NCI-H2029 (cell line): ENCODE data around the gene CEP83.

ENCODE experiments used
- DNase-seq: peaks from one replicate; lab custom pipeline; 2025; lab: John Stamatoyannopoulos, UW

The CEP83 gene

DNA sequence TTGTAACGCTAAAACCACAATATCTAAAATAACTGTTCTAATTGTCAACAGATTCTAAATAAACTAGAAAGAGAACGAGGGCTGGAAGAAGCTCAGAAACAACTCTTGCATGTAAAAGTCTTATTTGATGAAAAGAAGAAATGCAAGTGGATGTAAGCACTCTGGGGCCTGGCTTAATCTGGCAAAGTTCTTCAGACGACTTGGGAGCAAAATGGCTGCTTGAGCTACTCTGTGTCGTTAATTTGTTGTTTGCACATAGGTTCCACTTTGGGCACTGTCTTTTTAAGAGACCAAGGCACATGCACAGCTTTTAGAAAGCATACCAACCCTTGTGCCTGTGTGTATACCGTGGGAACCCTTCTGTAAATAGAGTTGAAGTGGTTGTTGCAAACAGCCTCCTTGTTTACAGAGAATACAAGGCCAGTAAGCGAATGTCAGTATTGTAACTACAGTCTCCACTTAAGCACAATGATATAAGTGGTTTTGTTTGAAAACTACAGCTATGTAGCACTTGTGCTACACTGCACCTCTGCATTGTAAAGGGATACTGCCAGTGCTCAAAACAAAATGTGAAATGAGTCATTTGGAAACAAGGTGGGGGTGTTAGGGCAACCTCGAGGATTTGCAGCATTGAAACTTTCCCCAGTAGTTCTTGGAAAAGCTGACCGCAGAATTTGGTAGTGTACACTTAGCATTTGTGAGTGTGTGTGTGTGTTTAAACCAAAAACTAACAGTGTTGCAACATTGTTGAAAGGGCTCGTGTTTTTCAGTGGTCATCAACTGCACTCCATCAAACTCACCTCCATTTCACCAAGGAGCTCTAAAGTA lies 154.3 kb downstream of the CEP83 start:
- peak; percentile 83 for DNase-seq

DNA sequence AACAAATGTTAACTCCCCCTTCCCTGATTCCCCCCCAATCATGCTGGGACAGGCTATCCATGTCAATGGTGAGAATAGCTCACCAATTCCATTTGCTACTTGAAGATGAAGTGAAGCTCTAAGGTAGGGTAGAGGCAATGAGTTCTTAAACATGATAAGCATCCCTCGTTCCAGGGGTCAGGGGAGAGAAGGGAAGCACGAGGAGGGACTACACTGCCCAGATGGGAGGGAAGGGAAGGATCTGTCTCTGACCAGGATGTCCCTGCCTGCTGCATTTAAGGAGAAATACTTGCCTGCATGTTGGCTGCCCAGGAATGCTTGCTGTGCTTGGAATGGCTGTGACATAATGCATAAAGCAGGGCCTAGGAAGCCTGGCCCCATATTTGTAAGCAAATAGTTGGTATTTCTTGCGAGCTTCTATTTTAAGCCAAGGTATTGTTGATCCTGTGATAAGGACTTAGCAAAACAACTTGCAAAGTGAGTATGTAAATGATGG lies 155.1 kb downstream of the CEP83 start:
- DNase-seq = no peak

DNA sequence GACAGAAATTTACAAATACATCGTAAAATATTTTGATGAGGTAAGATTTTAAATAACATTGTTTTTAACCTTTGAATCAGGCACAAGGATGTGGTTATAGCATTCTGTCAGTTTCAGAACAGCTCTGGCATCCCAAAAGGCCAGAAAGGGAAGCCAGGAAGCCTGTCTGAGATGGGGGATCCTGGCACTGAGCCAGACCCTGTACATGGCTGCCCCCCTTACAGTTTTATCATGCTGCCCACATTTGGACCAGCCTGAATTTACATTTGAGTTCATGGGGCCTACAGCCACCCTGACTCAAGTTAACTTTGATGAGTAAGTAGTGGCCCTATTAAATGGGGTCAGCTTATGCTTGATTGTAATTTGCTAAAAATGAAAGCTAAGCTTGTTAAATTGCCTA lies 155.7 kb downstream of the CEP83 start:
- no peak for DNase-seq

DNA sequence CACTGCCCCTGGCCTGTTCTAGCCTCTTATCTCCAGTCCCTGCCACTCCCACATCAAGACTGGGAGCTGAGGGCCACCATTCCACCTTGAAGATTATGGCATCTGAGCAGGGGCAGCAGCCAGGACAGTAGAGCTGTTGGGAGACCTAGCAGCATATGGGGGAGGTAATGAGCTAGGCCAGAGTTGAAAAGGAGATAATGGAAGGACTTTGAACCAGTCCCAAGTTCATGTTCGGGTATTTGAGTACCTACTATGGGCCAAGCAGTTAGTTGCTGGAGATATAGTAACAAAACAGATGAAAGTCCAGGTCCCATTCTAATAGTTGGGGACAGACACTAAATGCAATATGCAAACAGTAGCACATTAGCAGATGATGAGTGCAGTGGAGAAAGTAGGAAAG lies 159.8 kb downstream of the CEP83 start:
- DNase-seq = no peak

DNA sequence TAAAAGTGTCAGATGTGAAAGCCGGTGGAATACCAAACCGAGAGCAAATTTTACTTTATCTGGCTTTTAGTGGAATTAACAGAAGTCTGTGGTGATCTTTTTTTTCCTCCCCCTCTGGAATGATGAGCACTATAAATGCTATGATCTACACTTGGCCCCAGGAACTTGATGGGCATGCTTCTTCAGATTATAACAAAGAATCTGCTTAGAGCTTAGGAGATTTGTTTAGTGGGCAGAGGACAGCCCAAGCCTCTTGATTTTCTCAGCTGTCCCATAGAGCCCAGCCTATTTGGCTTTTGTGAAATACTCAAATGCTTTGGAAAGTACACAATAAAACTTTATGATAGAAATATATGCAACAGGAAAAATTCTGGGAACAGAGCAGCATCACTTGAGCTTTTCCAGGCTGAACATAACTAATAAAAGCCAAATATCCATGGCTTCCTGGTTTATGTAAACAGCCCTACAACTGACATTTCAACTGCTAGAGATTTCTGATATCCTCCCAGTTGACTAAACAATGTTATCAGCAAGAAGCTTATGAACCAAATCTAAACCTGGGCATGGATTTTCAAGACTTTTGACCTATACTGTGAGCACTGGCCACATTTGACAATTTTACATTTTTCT lies 161.7 kb downstream of the CEP83 start:
- no peak for DNase-seq

DNA sequence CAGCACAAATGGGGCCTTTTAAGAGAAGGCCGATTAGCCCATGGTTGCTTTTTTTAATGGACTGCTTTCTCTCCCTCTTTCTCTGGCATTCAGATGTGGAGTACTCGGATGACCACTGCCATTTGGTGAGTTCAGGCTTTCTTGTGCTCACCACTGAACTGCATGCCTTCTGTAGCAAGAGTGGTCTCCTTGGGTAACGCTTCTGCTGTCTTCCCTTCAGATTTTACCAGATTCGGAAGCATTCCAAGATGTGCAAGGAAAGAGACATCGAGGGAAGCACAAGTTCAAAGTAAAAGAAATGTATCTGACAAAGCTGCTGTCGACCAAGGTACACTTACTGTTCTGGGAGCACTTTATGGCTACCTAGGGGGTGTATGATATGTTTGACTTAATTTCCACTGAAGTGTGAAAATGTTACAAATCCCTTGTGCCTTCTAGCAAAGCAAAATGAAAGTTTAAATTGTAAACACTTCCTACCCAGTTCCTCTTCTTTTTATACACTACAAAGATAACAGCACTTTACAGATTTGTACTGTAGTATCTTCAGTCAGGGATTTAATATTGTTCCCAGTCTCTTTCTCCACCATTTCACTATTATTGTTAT lies 162.5 kb downstream of the CEP83 start:
- no peak for DNase-seq

DNA sequence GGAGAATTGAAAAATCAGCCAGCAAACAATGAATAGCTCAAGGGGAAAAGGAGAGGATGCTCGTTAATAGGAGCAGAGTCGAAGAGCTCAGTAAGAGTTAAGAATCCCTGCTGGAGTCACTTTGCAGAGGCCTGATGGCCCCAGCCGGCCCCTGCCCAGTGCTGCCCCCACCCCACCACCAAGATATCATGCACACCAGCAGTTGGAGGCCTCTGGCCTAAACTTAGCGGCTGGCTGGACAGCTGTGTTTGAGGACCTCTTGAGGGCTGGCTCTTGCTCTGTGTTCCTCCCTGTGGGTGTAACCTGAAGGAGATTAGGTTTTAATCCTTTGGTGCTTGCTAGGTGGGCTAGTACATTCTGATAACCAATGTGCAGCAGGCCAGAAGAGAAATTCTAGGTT lies 169.3 kb downstream of the CEP83 start:
- peak; percentile 18 for DNase-seq

DNA sequence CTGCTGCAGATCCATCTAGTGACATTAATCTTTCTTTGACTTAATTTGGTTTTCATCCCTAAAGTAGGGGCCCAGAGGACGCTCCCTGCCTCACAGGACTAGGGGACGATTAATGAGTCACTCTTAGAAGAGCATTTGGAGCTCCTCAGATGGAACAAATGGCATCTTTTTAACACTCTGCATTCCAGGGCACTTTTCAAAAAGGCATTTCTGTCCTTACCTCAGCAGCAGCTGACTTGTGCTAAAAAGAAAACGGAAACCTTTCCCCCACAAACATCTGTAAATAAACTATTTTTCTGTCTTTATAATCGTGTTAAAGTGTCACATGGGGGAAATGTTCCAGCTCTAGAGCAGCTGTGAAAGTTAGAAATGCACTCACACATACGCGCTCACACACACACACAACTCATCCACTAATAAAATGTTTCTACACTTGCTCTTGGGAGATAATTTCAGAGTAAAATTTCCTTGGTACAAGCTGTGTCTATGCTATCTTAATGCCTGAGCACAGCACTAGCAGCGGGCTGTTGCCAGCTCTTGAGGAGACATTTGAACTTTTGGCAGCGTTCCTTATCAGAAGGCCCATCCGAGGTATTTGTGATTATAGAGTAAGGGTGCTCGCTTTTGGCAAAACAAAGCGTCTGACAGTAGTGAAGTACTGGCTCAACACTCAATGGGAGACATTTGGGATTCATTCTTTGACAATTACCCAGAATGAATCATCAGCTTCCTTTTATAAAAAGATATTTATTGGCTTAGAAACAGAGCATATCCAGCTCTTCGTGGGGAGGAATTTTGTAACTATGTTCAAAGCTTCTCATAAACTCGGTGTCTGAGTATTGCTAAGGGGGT lies 170.0 kb downstream of the CEP83 start:
- no peak for DNase-seq

DNA sequence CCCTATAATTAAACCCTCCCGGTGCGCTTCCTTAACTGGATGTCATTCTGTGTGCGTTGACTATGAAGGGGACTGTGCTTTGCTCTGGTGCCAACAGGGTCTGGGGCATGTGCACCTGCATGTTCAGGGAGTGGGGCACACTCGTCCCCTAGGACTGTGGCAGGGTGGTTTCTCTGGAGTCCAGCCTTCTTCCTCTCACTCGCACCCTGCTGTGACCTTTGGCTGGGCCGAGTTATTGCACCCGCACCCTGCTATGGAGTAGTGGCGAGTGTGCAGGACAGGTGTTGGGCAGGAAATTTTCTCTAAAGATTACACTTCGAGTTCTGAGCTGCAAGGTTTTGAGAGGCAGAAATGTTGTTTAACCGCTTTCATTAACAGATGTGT lies 172.4 kb downstream of the CEP83 start:
- no peak for DNase-seq

DNA sequence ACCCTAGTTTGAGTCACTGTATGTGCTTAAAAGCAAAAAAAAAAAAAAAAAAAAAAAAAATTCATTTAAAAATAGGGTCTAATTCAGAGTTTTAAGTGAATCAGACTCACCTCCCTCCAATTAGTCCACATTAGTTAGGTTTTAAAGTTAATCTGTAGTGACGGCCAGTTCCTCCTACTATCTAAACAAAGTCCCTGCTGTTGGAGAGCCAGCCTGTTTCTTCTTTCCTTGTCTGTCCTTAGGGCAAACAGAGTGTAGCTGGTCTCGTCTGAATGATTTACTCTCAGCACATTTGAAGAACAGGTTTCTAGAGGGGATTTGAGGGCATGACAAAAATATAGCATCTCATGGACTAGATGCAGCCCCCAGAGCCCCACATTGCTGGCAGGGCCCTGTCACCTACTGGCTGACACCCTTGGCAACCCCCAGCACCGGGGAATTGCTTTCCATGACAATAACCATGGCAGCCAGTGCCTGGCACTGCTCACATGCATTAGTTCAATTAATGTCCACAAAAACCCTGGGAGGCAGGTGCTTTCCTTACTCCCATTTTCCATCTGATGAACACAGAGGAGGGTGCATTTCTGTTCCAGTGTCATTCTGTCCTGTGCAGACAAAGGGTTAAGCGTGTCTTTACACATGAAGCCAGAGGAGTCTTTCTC lies 173.0 kb downstream of the CEP83 start:
- no peak for DNase-seq

DNA sequence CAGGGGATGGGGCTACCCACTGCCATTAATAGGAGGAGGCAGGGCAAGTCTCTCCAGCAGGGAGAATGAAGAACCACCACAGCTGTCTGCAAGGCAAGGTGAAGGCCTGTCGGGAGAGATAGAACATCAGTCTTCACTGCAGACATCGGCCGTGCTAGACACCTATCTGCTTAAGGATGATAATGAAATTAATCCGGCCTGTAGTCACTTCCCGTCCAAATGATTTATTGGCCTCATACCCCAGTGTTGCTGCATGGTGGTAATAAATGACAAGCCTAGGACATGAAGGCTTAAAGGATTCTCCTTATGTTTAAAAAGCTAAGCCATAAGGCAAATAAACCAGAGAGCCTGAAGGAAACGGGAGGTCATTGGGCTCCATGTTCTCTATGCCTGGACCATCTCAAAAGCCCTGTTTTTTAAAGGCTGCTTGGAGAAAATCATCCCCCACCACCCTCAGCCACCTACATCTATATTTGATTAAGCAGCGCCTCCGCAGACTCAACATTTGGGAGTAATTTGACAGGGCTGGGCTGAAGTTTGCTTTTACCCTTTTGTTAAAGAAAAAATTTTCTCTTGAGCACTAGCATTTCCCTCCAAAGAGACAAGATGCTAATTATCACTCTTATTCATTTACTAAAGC lies 173.6 kb downstream of the CEP83 start:
- DNase-seq = no peak

DNA sequence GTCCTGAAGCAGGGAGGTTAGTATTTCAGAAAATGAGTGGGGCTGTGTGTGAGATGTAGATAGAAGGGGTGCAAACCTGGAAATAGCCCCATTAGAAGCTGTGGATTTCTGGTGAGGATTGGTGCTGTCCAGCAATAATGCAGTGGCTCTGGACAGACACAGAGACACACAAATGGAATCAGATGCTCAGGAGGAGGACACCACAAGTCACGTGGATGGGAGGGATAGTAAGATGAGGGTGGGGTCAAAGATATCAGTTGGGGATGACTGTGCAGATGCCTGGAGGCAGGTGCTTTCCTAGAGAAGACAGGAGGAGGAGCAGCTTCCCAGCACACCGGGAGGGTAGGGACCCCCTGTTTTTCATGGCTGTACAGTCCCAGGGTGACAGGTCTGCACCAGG lies 174.8 kb downstream of the CEP83 start:
- no peak for DNase-seq

DNA sequence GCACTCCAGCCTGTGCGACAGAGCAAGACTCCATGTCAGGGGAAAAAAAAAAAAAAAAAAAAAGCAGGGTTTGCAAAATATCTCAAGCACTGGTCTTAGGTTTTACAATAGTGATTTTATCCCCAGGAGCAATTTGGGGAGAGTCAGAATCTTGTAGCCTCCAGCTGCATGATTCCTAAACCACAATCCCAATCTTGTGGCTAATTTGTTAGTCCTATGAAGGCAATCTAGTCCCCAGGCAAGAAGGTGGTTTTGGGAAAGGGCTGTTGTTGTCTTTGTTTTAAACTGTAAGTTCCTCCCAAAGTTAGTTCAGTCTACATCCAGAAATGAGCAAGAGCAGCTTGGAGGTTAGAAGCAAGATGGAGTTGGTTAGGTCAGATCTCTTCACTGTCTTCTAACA lies 175.6 kb downstream of the CEP83 start:
- no peak for DNase-seq

DNA sequence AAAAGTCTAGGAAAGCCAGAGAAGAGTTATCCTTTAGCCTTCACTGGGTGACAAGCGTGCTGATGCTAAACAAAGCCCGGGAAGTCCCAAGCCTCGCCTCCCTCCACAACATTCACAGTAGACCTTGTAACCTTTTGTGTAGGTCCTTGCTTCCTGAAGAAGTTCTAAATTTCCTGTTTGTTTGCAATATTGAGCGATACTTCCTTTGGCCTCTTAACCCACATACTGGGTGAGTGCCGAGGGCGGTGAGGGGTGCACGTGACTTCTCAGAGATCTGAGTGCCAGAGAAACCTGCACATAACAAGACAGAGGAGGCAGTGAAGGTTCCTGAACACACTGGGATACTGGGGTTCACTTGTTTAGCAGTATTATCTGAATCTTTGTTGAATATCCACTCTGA lies 177.0 kb downstream of the CEP83 start:
- peak; percentile 22 for DNase-seq

DNA sequence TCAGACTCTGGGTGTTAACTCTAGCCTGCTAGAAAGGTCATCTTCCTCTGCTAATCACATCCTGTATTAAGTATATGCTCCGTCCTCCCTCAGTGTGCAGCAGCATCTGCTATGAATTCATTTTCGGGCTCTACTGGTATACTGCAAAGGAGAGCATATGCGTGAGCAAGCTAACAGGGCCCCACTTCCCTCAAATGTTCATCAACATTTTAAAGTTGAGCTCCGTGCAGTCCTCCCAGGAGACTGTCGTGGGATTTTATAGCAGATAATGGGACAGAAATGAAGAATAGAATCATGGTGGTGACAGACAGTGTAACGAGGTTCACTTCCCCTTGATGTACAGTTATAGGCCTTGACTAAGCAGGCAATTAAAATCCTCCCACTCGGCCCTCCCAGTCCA lies 179.6 kb downstream of the CEP83 start:
- DNase-seq = no peak

DNA sequence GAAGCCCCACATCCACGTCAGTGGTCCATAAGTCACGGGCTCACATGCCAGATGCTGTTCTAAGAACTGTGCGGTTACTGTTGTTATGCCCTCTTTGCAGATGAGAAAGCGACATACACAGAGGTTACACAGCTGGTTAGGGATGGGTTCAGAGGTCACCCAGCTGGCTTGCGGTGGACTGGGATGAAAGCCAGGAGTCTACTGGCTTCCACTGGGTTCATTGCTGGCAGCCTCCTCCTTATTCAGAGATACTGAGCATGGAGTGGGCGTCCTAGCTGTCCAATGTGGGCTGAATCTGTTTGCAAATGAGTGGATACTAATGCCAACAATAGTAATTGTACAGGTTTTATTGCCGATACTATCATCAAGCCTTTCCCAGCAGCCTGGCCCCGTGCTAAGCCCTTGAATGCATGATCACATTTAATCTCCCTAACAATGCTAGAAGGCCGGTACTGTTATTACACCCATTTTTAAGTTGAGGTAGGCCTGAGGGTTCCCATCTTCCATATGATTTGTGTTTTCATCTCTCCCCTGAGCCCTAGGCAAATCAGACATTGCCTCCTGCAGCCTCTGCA lies 182.2 kb downstream of the CEP83 start:
- no peak for DNase-seq

DNA sequence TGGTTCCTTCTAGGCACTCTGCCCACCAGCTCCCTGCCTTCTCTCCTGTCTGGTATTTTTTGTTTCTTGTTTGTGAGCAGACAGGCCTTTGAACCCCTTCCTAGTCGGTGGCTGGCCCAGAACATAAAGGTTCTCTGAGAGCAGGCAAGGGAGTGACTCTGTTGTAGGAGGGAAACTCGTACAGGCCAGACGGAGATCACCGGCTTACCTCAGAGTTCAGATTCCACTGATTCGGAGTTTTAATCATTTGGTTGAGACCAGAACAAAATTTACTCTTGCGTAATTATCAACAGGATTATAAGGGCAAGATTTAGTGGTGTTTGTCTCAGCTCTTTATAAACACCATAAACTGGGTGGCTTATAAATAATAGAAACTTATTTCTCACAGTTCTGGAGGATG lies 182.9 kb downstream of the CEP83 start:
- no peak for DNase-seq

DNA sequence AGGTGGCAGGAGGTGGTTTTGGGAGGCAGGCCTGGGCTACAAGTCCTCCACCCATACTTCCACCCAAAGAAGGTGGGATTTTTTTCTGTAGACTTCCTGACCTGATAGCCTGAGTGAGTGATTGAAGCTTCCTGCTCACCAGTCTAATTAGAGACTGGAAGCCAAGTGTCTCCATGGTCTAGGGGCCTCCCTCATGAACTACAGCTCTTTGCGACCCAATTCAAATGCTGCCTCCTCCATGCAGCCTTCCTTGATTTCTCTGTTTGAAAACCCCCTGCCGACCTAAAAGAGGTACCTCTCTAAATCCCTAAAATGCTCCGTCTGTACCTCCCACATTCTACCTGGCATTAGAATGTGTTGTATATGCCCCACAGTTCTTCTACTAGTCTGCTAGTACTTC lies 186.4 kb downstream of the CEP83 start:
- no peak for DNase-seq

DNA sequence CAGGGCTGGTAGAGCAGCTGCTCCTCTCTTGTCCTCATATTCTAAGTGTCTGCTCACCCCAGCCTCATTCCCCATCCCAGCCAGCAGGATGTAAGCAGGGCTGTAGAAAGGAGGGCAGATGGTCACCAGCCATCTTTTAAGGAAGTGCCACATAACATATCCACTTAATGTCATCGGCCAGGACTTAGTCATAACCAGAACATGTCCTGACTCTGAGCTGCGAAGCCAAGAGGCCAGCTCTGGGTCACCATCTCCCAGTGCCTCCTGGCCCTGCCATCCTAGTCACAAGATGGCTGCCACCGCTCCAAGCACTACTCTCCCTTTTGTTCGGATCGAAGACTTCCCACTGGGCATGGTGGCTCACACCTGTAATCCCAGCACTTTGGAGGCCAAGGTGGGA lies 187.4 kb downstream of the CEP83 start:
- no peak for DNase-seq

DNA sequence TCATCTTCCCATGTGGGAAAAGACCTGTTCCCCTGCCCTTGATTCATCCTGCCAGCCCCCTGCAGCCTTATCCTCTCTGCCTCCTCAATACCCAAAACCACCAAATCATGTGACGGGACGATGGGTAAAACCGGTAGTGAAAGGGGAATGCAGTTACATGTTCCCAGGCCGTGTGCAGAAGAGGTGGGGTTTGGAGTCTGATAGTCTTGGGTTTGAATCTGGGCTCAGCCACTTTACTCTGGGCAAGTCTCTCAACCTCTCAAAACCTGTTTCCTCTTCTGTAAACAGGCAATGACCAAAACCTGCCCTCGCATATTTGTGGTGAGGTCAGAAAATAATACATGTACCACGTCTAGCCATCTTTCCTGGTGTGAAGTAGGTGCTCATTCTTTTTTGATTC lies 188.3 kb downstream of the CEP83 start:
- no peak for DNase-seq
